GM23338 (cell line): ENCODE data around the gene TRIM14.

Source experiments
- CTCF ChIP-seq, 2 experiments: fragments of 200-600 bp in 1 of 2; sonication (generic) in 1 of 2; conservative IDR thresholded peaks; 2 replicates each; pipeline versions ENCODE4 v1.5.1 to v1.6.1; 2016 to 2017; ENCODE audit warnings: antibody characterized with exemption in 2 of 2, low read depth in 2 of 2, mild to moderate bottlenecking in 2 of 2, moderate library complexity in 1 of 2
- EZH2 ChIP-seq: fragments of 200-600 bp; sonication (generic); IDR thresholded peaks from one replicate; pipeline ENCODE4 v1.8.0; 2017; ENCODE audit warnings: antibody characterized with exemption, mild to moderate bottlenecking, low read depth; ENCODE audit not compliant: unreplicated experiment
- POLR2AphosphoS5 ChIP-seq: IDR thresholded peaks from 2 replicates; pipeline ENCODE4 v1.6.1; 2016; ENCODE audit warnings: antibody characterized with exemption, low read depth
- REST ChIP-seq: IDR thresholded peaks from one replicate; pipeline ENCODE4 v1.6.1; 2018; ENCODE audit warnings: antibody characterized with exemption; ENCODE audit not compliant: unreplicated experiment

GRCh38 chr9:98069551-98069950 is 49.5 kb downstream of the TRIM14 start:
- TF ChIP-seq CTCF (conservative IDR thresholded peaks at IDR 0.05; ENCODE audit: low read depth in 2 of 2) (no peak), REST (no peak), EZH2 (no peak), POLR2AphosphoS5 (no peak)
